Peyer's patch (tissue), 4 donors: ENCODE data around the gene MAST4.

ENCODE experiments used
- CTCF ChIP-seq, 6 experiments: fragments of 450-650 bp in 4 of 6; fragments of 200-600 bp in 2 of 6; sonication (generic) in 1 of 6; IDR thresholded peaks; one replicate each; pipeline ENCODE4 v1.5.1; 2017 to 2019; ENCODE audit warnings: antibody characterized with exemption in 6 of 6, mild to moderate bottlenecking in 3 of 6, moderate library complexity in 1 of 6
- POLR2A ChIP-seq, 2 donors: fragments of 450-650 bp; IDR thresholded peaks; one replicate each; pipeline ENCODE4 v1.5.1; 2017; ENCODE audit warnings: antibody characterized with exemption in 2 of 2, mild to moderate bottlenecking in 2 of 2, moderate library complexity in 2 of 2

GRCh38 chr5:66839636-66840185 is 243.5 kb downstream of the MAST4 start:
- TF ChIP-seq CTCF (IDR thresholded peaks at IDR 0.05) (no peak), POLR2A (IDR thresholded peaks at IDR 0.05) (no peak)
